Fibroblast of mammary gland (primary cell): ENCODE results near the gene DDX24.

Experiments
- DNase-seq: peaks from one replicate; pipeline ENCODE4 v3.0.0-alpha.2; 2010; ENCODE audit warnings: low read depth
- H3K4me3 ChIP-seq: 2 replicates; pipeline ENCODE4 v1.5.1; 2011; ENCODE audit warnings: low read depth, mild to moderate bottlenecking, low read length, moderate library complexity; ENCODE audit not compliant: control insufficient read depth
- TF ChIP-seq, protein P1 (sequence below): conservative IDR thresholded peaks from 2 replicates; pipeline ENCODE4 v1.5.1; 2011; ENCODE audit warnings: low read depth, low read length, inconsistent platforms; ENCODE audit not compliant: control insufficient read depth, insufficient read depth

DDX24 gene

DNA sequence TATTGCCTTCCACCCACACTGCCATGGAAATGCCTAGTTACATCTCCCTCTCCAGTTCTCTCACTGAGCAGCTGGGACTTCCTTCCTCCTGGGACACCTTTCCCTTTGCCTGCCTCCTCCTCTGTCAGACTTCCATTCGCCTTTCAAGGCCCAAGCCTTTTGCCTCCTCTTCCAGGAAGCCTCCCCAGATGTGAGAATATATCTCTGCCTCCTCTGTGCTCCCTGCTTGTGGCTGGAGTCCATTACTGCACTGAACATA, 45.3 kb upstream of the DDX24 start:
- no peak for DNase-seq
- H3K4me3 ChIP-seq, result no peak overlapping the region
- TF ChIP-seq, protein P1, sequence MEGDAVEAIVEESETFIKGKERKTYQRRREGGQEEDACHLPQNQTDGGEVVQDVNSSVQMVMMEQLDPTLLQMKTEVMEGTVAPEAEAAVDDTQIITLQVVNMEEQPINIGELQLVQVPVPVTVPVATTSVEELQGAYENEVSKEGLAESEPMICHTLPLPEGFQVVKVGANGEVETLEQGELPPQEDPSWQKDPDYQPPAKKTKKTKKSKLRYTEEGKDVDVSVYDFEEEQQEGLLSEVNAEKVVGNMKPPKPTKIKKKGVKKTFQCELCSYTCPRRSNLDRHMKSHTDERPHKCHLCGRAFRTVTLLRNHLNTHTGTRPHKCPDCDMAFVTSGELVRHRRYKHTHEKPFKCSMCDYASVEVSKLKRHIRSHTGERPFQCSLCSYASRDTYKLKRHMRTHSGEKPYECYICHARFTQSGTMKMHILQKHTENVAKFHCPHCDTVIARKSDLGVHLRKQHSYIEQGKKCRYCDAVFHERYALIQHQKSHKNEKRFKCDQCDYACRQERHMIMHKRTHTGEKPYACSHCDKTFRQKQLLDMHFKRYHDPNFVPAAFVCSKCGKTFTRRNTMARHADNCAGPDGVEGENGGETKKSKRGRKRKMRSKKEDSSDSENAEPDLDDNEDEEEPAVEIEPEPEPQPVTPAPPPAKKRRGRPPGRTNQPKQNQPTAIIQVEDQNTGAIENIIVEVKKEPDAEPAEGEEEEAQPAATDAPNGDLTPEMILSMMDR, result no peak

DNA sequence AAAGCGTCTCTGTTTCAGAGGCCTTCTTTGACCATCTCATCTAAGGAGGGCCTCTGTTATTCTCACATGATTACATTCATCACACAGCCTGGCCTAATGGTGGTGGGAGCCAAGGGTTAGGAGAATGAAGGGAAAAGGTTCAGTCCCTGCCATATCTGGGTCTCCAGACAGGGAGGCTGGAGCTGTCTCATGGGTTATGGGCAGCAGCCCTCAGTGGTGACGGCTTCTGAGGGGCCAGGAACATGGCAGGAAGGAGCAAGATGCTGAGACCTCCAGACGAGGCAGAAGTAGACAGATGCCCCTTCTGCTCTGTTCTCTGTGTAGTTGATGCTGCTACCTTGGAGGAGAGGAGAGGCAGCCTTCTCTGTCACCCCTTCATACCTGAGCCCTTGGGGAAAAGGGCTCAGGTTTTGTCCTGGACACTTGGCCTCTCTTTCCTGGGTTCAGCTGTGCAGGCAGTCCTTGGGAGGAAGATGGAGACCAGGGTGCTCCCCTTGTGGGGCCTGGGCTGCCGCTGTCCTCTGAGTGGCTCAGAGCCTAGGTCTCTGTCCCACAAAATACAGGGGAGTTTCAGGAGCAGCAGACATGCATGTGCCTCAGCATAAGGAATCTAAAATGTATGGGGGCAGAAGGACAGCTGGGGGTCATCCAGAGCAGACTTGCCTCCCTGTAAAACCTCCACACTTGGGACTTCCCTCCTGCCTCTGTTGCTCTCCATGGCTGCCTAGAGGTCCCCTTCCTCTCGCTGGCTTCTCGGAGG, 44.8 kb upstream of the DDX24 start:
- no peak for DNase-seq
- TF ChIP-seq, protein P1, result no peak
- H3K4me3 ChIP-seq, result no peak overlapping the region

DNA sequence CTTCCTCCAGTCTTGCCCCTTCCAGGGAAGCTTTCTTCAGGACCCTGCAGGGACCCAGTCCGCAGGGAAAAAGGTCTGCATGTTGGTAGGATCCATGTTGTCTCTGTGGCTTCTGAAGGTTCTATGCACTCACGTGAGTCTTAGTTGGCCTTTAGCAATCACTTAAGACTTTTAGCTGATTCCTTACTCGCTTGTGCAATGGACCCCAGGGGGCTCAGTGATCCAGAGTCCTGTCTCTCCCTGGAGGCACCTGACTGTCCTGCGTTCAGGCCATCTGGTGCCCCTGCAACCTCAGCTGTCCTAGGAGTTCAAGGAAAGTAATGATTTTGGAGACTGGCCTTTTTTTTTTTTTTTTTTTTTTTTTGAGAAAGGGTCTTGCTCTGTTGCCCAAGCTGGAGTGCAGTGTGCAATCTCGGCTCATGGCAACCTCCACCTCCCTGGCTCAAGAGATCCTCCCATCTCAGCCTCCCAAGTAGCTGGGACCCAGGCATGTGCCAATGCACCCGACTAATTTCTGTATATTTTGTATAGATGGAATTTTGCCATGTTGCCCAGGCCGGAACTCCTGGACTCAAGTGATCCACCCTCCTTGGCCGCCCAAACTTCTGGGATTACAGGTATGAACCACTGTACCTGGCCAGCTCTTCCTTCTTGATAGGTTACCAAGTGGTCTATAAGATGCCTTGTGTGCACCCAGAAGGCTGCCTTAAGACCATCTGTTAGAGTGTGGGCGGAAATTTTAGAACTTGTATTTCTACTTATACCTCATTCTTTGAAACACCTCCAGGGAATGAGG, 43.8 kb upstream of the DDX24 start:
- TF ChIP-seq, protein P1, result no peak
- no peak for DNase-seq
- no peak overlapping the region for H3K4me3 ChIP-seq

DNA sequence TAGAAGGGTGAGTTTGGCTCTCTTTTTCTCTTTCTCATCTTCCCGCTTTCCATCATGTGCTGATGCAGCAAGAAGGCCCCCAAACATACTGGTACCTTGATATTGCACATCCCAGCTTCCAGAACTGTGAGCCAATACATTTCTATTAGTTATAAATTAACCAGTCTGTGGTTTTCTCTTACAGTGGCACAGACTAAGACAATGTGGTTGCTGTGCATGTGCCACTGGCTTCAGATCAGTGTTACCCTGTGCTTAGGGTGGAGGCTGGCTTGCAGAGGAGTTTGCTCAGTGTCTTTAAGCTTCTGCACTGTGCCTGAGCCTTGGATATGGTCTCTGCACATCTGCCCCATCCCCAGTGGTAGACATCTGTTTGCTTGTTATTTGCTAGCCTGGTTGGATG, 42.9 kb upstream of the DDX24 start:
- TF ChIP-seq, protein P1, result no peak
- H3K4me3 ChIP-seq, result no peak overlapping the region
- no peak for DNase-seq

DNA sequence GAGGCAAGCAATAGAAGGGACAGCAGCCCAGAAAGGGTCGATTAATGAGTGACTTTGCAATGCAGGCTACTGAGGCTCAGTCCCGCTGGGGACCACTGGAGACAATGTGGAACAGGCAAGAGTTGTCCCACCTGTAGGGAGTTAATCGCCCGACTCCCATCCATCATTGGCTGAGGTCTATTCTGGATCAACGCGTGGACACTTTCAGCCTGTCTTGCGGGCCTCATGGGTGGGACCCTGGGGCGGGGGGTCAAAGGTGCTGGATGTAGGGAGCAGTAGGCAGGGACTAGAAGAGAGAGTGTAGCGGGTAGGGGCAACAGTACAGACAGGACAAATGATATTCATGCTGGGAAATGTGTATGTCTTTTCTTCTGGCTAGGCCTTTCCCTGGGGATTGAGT, 42.3 kb upstream of the DDX24 start:
- DNase-seq, result no peak
- TF ChIP-seq, protein P1, result no peak
- H3K4me3 ChIP-seq, result no peak overlapping the region

DNA sequence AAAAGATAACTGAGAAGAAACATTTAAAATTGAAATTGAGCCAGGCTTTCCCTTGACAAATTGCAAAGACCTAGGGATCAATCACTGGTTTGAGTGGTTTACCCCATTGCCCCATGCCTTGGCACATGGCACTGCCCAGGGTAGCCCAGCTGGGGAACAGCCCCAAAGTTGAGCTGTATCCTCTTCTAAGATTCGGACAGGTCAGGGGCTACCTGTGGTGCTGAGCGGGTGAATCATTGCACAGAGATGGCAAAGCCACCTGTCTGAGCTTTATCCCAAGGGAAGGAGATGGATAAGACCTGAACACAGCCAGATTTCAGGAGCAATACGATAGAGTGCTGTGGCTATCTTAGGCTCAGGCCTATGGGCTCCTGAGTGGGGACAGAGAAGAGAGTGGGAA, 41.4 kb upstream of the DDX24 start:
- H3K4me3 ChIP-seq, result no peak overlapping the region
- TF ChIP-seq, protein P1, result no peak
- DNase-seq, result no peak

DNA sequence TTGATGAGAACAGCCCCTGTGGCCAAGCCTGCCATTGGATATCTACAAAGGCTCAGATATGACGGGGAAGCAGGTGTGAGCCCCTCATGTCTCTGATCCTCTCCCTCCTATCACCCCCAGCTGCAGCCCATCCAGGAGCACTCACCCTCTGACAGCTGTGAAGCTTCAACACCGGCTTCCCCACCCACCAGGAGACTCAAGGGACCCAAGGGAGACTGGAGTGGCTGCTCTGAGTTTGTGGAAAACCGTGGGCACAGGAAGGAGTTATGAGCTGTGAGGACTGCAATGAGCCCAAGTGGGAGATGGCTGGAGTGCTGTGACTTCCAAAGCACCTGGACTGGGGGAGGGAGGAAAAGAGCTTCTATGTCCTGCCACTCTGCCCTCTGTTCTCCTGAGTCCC, 40.5 kb upstream of the DDX24 start:
- TF ChIP-seq, protein P1, result no peak
- no peak overlapping the region for H3K4me3 ChIP-seq
- DNase-seq, result no peak
